HEK293T (cell line): ENCODE data around the gene SYNE3.

Experiments used
- CTCF ChIA-PET: fragments of 350-600 bp; formaldehyde crosslinking; extraction: SDS; loops from one replicate; lab custom pipeline; 2021; ENCODE audit warnings: antibody characterized with exemption, inconsistent platforms; lab: Yijun Ruan, JAX
- POLR2A ChIA-PET: fragments of 350-600 bp; formaldehyde crosslinking; extraction: SDS; loops from one replicate; lab custom pipeline; 2020; ENCODE audit warnings: antibody characterized with exemption, inconsistent platforms; lab: Yijun Ruan, JAX
- DNase-seq: peaks from one replicate; pipeline ENCODE4 v3.0.0; 2012; ENCODE audit warnings: mixed read lengths; ENCODE audit errors: extremely low spot score
- ARNT ChIP-seq: fragments of 450-650 bp; IDR thresholded peaks from 2 replicates; pipeline ENCODE4 v1.6.1; 2017; ENCODE audit warnings: mild to moderate bottlenecking
- BHLHE40 ChIP-seq: fragments of 450-650 bp; IDR thresholded peaks from 2 replicates; pipeline ENCODE4 v1.6.1; 2016; ENCODE audit warnings: mild to moderate bottlenecking, moderate library complexity, borderline replicate concordance
- CTBP1 ChIP-seq: fragments of 450-650 bp; IDR thresholded peaks from 2 replicates; pipeline ENCODE4 v1.6.1; 2016; ENCODE audit warnings: borderline replicate concordance
- ELF4 ChIP-seq: fragments of 450-650 bp; IDR thresholded peaks from 2 replicates; pipeline ENCODE4 v1.6.1; 2017; ENCODE audit warnings: antibody characterized with exemption
- FOXA1 ChIP-seq: fragments of 450-650 bp; IDR thresholded peaks from 2 replicates; pipeline ENCODE4 v1.6.1; 2016; ENCODE audit warnings: mild to moderate bottlenecking
- FOXK2 ChIP-seq: fragments of 450-650 bp; IDR thresholded peaks from 2 replicates; pipeline ENCODE4 v1.6.1; 2016; ENCODE audit warnings: mild to moderate bottlenecking
- FOXM1 ChIP-seq: fragments of 450-650 bp; IDR thresholded peaks from 2 replicates; pipeline ENCODE4 v1.6.1; 2017; ENCODE audit warnings: mild to moderate bottlenecking, borderline replicate concordance
- HDGF ChIP-seq: fragments of 450-650 bp; IDR thresholded peaks from 2 replicates; pipeline ENCODE4 v1.6.1; 2017; ENCODE audit warnings: antibody characterized with exemption, borderline replicate concordance
- L3MBTL2 ChIP-seq: fragments of 450-650 bp; conservative IDR thresholded peaks from 2 replicates; pipeline ENCODE4 v1.6.1; 2016; ENCODE audit warnings: mild to moderate bottlenecking
- LEF1 ChIP-seq: fragments of 450-650 bp; IDR thresholded peaks from 2 replicates; pipeline ENCODE4 v1.6.1; 2017; ENCODE audit warnings: mild to moderate bottlenecking, borderline replicate concordance
- NFRKB ChIP-seq: fragments of 450-650 bp; IDR thresholded peaks from 2 replicates; pipeline ENCODE4 v1.6.1; 2016; ENCODE audit warnings: mild to moderate bottlenecking, moderate library complexity
- SP1 ChIP-seq: fragments of 450-650 bp; IDR thresholded peaks from 2 replicates; pipeline ENCODE4 v1.6.1; 2017
- SUZ12 ChIP-seq: fragments of 450-650 bp; IDR thresholded peaks from 2 replicates; pipeline ENCODE4 v1.6.1; 2016; ENCODE audit warnings: mild to moderate bottlenecking
- TARDBP ChIP-seq: fragments of 450-650 bp; IDR thresholded peaks from 2 replicates; pipeline ENCODE4 v1.6.1; 2016
- ZNF384 ChIP-seq: fragments of 450-650 bp; IDR thresholded peaks from 2 replicates; pipeline ENCODE4 v1.6.1; 2016
- TF ChIP-seq, protein P1 (sequence below): fragments of 450-650 bp; IDR thresholded peaks from 2 replicates; pipeline ENCODE4 v1.6.1; 2016

Gene SYNE3

DNA sequence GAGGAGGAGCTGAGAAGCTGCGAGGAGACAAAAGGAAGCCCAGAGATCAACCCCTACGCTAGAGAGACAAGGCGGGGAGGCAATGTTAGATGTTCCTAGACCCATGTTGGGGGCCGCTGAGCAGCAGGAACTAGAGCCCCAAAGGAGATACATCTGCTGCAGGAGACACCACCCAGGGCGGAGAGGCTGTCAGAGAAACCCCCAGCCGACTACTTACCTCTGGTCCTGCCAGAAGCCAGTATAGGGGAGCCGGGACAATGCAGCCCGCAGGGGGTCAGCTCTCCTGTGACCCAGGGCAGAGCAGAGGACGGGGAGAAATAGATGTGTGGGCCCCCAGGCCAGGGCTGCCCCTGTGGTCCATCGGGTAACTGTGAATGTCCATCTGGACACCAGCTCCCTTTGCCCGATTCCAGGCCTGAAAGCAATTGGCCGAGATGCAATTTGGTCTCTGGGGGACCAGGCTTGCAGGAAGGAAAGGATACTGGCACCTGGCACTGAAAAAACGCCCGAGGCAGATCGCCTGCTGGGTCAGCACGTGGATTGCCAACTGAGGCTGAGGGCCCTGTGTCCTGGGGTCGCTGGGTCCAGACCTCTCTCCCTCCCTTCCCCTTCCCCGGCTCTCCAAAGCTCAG is 34.9 kb downstream of the SYNE3 start:
- TF ChIP-seq, protein P1, sequence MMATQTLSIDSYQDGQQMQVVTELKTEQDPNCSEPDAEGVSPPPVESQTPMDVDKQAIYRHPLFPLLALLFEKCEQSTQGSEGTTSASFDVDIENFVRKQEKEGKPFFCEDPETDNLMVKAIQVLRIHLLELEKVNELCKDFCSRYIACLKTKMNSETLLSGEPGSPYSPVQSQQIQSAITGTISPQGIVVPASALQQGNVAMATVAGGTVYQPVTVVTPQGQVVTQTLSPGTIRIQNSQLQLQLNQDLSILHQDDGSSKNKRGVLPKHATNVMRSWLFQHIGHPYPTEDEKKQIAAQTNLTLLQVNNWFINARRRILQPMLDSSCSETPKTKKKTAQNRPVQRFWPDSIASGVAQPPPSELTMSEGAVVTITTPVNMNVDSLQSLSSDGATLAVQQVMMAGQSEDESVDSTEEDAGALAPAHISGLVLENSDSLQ: no peak
- TF ChIP-seq SUZ12 (no peak), ZNF384 (no peak), CTBP1 (no peak), ARNT (no peak), HDGF (no peak), SP1 (no peak), BHLHE40 (no peak), NFRKB (no peak), LEF1 (no peak)
- DNase-seq: no peak
- POLR2A ChIA-PET: no interaction called here
- CTCF ChIA-PET: no interaction called here

DNA sequence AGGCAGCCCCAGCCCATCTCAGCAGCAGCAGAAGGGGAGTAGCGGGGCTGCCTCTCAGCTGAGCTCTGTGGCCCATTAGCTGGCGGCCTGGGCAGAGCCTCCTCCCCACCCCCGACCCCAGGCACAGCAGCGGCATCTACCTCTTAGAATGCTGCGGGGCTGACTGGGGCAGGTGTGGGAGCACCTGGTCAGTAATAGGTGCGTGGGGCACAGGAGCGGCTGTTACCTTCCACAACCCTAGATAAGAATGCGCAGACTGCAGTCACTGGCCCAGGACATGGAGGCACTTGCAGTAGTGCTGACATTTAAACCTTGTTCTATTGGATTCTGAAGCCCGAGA is 35.6 kb downstream of the SYNE3 start:
- ChIA-PET POLR2A (no interaction called here), CTCF (interaction anchor here (0.6 kb wide), 1 partner anchor 8 kb away, joined by 3 read pairs; no protein-coding TSS in a partner anchor)
- no peak for DNase-seq
- TF ChIP-seq CTBP1: no peak
- no peak for TF ChIP-seq ARNT
- TF ChIP-seq, protein P1: no peak
- no peak for TF ChIP-seq SUZ12
- TF ChIP-seq HDGF: no peak
- TF ChIP-seq L3MBTL2: no peak
- no peak for TF ChIP-seq FOXM1
- TF ChIP-seq LEF1: no peak
- no peak for TF ChIP-seq FOXA1
- TF ChIP-seq TARDBP: no peak
- TF ChIP-seq BHLHE40: no peak

DNA sequence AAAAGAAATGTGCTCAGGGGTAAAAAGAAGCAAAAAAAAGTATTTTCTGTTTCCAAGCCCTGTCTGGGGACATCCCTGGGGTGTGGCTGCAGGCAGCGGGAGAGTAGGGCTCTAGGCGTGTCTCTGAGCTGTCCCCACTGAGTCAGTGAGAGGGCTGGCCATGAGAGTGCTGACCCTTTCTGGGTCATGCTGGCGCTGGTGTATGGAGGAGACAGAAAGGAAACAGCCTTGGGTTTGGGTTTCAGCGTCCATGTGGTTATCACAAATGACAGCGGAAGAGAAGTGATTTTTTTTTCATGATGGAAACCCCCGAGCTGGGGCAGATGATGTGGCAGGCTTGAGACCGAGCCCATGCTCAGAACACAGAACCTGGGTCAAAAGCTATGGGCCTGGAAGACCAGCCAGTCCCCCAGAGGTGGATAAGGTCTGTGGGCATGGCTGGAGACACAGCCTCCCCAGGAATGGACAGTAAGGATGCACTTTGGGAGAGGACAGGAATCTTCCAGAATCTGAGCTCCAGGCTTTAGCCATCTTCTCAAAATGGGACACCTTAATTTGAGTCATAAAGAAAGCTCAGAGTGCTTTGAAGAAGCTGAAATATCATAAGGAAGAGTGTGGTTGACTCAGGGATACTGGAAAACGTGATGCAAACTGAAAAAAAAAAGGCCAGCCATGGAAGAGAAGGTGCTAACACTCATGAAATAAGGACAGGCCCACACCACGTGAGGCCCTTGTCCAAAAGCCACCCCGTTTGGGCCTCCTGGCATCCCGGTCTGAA is 36.2 kb downstream of the SYNE3 start:
- ChIA-PET POLR2A (no interaction called here), CTCF (interaction anchor here (0.6 to 1.0 kb wide), 2 partner anchors 9 to 28 kb away, joined by 3 read pairs; no protein-coding TSS in a partner anchor)
- no peak for DNase-seq
- no peak for TF ChIP-seq FOXM1
- TF ChIP-seq ELF4: no peak
- TF ChIP-seq ARNT: no peak
- no peak for TF ChIP-seq FOXK2
- no peak for TF ChIP-seq HDGF
- no peak for TF ChIP-seq L3MBTL2
- TF ChIP-seq ZNF384: no peak
- no peak for TF ChIP-seq SP1
- TF ChIP-seq SUZ12: no peak
- TF ChIP-seq FOXA1: no peak
- TF ChIP-seq, protein P1: no peak
- no peak for TF ChIP-seq CTBP1
- TF ChIP-seq BHLHE40: no peak
- TF ChIP-seq TARDBP: no peak

DNA sequence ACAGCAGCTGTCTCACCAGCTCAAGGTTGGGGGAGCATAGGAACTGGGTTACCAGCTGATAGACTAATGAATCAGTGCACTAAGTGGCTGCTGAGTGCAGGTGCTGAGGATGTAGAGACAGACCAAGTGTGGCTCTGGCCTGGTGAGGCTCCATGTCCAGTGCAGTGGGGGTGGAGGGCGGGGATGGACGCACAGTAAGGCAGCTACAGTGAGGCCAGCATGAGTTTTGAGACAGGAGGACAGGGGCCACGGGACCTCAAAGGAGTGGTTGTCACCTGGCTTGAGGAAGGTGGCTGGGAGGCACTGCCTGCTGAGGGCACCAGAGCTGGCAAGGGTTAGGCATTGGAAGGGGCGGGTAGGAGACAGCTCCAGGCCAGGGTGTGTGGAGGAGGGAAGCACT is 37.0 kb downstream of the SYNE3 start:
- POLR2A ChIA-PET: no interaction called here
- CTCF ChIA-PET: interaction anchor here (0.8 to 1.0 kb wide), 2 partner anchors 14 to 27 kb away, joined by 3 read pairs; no protein-coding TSS in a partner anchor
- no peak for TF ChIP-seq SP1
- TF ChIP-seq SUZ12: no peak
- TF ChIP-seq TARDBP: no peak
- TF ChIP-seq NFRKB: no peak
- TF ChIP-seq ELF4: no peak
- TF ChIP-seq FOXA1: no peak
- no peak for TF ChIP-seq CTBP1
- no peak for TF ChIP-seq HDGF
- TF ChIP-seq FOXM1: no peak
- TF ChIP-seq BHLHE40: no peak
- DNase-seq: no peak

DNA sequence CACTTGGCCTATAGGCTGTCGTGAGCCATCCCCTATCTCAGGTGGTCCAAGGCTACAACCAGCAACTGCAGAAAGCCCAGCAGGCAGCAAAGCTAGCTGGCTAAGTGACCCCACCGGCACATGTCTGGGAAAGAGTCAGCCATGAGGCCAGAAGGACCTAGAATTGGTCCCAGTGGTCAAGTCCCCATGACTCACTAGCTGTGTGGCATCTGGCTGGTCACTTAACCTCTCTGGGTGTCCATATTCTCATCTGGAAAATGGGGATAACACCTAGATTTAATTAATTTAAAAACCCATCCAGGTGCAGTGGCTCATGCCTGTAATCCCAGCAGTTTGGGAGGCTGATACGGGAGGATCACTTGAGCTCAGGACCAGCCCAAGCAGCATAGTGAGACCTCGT is 37.6 kb downstream of the SYNE3 start:
- POLR2A ChIA-PET: no interaction called here
- no peak for DNase-seq
- CTCF ChIA-PET: interaction anchor here (0.8 kb wide), 1 partner anchor 15 kb away, joined by 3 read pairs; no protein-coding TSS in a partner anchor
- no peak for TF ChIP-seq ARNT
- no peak for TF ChIP-seq HDGF
- TF ChIP-seq BHLHE40: no peak
- TF ChIP-seq ELF4: no peak
- no peak for TF ChIP-seq NFRKB
- no peak for TF ChIP-seq SP1
- no peak for TF ChIP-seq ZNF384
- no peak for TF ChIP-seq FOXA1
- no peak for TF ChIP-seq FOXK2
- TF ChIP-seq, protein P1: no peak
- no peak for TF ChIP-seq CTBP1
